UCSD-AML1 (cell line): ENCODE results near the gene TMEM239.
"Not testable (repeated sequence)": the region's sequence is repeated elsewhere in the genome, so short reads cannot be mapped to it uniquely, and the experiment has no call there.

Experiments
- DNase-seq: peaks from one replicate; lab custom pipeline; 2025; ENCODE audit not compliant: unreplicated experiment; lab: John Stamatoyannopoulos, UW

Gene TMEM239

DNA sequence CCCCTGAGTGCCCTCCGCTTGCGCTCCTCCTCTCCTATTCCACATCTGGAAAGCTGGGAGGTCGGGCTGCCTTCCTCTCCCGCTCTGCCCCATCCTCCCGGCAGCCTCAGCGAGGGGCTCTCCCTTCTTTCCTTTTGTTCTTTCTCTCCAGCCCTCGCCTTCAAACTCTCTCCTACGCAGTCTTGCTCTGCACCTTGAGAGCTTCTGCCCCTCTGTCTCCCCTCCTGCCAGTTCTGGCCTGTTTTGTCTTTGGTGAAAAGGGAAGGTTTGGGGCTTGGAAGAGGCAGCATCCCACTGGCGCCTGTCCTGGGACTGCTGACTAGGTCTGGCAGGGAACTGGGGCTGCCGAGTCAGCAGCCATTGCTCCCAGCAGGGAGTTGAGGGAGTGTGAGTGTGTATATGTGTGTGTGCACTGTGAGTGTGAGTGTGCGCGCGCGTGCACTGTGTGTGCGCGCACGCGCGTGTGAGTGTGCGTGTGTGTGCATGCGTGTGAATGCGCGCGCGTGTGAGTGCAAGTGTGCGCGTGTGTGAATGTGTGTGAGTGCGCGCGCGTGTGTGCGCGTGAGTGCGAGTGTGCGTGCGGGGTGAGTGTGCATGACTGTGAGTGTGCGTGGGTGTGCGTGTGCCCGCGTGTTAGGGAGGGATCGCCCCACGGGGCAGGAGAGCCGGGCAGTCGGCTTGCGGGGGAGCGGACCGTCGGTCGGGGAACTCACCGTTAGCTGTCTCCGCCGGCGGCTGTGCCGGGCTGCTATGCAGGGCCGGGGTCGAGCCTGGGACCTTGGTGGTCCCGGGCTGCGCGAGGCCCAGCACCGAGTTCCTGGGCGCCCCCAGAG, 16.3 kb upstream of the TMEM239 start:
- DNase-seq = no peak

DNA sequence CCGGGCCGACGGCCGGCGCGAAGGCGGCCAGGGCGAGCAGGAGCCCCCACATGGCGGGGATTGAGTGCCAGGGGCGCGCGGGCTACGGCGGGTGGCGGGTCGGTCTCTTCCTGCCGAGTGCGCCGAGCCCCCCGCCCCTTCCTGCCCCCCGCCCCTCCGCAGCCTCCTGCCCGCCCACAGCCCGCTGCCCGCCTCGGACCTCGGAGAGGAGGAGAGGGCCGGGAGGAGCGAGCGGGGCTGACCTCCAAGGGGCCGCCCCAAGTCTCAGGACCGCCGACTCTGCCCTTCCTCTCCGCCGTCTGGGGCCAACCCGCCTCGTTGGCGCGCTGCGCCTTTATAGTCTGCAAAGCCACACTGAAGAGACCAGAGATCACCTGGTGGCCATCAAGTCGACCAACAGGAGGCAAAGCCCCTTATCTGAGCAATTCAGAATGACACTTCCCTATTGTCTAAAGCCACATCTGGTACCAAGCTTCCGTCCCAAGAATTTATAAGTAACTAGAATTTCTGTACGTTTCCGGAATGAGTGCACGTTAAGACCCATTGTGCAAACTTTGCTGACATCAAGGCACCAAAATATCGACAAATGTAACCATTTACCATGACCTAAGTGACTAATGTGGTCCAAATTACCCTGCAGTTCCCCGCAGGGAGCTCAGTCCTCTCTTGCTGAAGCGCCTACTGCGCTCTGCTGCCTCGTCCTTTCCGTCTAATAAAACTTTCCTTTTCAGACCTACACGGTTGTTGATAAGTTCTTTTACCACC, 15.5 kb upstream of the TMEM239 start, which contains the start of gene CPXM1:
Gene CPXM1, minus strand, starts transcription at position 107 of the 765 bp plus-strand sequence. Its CDS starts 55 bp downstream, at position 52.
- peak; percentile 87 for DNase-seq

DNA sequence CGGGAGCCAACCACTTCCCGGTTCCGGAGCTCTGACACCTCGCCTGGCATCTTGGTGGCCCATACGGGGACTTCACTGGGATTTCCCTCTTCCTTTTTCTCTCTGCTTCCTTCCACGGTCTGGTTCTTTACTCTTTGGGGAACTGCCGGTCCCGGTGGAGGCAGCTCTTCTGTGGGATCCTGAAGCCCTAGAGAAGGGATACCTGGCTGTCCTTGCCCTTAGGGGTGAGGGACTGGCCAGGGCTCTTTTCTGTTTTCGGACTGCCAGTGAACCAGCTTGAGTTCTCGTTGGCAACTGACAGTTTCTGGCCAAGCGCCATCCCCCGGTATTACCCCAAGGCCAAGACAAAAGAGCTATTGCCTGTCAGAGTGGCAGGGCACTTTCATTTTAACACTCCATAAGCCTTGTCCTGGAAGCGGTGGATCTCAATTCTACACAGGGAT, 14.9 kb upstream of the TMEM239 start:
- peak; percentile 77 for DNase-seq

DNA sequence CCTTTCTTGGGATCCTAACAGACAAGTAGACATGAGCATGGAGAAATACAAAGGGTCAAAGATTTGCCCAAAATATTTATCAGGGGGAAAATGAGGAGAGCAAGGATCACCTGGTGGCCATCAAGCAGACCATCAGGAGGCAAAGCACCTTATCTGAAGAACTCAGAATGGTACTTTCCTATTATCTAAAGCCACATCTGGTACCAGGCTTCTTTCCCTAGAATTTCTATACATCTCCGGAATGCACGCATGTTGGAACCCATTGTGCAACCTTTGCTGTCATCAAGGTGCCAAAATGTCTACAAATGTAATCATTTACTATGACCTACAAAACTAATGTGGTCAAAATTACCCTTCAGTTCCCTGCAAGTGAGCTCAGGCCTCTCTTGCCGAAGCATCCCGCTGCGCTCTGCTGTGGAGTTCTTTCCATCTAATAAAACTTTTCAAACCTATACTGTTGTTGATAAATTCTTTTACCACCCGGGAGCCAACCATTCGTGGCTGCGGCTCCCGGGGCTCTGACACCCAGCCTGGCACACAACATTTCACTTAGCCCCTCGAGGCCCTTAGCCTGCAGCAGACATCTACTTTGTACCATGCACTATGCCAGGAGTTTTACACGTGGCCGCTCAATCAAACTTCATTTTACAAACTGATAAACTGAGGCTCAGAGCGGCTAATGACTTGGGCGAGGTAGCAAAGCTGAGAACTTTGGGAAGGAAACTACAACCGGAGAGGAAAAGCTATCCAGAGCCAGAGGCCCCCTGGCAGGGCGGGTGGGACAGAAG, 11.9 kb upstream of the TMEM239 start:
- DNase-seq = no peak

DNA sequence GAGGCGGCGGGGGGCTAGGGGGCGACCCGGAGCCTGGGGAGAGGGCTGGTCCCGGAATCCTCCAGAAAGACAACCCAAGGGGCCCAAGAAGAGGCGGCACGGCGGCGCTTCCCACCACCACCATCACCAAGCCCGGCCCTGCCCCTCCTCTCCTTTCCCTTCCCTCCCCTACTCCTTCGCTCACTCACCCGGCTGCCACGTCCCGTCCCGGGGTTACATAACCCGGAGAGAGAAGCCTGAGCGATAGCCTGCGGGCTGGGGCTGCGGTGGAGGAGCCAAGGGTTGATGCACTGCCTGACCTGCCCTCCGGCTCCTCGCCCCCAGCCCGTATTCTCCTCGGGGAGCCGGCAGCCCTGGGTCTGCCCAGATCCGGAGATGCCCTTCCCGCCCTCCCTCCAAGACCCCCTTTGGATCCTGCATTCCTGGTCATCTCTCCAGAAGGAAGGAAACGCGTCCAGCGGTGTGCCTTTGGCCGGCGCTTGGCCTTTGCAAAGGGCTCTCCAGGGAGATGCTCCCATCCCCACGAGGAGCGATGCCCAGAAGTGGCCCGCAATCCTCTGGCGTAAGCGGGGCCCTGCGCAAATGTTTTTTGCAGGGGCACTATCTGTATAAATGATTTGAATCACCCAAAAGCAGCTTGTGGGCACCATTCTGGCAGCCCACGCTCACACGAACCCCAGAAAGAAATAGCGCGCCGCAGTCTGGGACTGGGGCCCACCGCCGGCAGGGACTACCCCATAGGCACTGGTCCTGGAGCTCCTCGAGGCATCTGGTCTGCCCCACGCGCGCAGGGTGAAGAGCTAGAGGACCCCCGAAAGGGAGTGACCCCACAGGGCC, 11.1 kb upstream of the TMEM239 start:
- no peak for DNase-seq

DNA sequence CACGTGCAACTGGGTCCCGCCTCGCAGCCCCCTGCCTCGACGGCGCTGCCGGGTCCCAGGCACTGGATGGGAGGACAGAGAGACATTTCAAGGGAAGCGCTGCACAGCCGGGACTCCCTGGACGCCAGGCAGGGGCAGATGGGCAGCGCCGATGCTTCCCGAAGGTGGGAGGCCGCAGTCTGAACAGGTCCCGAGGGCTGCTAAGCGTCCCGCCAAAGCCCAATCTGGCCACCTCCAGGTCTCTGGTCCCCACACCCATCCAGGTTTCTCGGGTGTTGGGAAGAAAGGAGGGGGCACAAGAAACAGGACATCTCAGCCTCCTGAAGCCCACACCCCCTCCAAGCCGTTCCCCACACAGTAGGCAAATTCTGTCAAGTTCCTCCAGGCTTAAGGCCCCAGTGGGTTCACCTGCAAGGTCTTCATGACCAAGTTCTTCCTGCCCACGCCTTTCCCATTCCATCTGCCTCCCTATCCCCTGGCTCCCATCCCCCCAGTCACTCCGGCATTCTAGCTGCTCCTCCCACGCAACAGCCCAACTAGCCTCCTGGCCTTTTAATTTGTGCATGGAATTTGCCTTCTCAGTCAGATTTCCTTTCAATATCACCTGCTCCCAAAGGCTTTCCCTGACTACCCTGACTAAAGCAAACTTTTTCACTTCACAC, 10.3 kb upstream of the TMEM239 start:
- no peak for DNase-seq

DNA sequence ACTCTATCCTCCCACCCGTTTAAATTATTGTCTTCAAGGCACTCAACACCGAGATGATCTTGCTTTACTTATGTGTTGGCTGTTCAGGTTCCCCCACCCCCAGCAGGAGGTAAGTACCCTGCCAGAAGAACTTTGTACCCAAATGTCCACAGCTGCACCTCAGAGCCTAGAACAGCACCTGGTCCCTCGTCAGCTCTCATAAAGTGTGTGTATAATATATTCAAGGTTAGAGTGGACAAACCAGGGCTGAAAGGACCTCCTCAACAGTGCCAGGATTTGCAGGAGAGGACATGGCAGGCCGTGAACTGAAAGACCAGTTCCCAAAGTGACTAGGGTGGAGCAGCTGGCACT, 9.8 kb upstream of the TMEM239 start:
- DNase-seq = no peak

DNA sequence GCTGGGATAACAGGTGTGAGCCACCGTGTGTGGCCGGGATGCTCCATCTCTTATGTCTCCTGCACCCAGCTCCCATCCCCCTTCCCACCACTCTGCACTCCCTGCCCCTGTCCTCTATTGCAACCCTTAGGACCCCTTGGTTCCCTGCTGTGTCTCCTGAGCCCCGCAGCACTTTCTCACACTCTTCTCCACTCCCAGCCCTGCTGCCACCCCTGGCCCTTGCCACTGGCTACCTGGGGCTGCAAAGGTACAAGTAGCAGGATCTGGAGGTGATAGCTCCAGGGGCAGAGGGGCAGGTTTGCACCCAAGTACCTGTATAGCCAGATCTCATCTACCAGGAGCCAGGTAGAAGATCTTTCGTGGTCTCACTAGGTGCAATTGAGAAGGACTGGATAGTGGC, 9.1 kb upstream of the TMEM239 start:
- DNase-seq = no peak

DNA sequence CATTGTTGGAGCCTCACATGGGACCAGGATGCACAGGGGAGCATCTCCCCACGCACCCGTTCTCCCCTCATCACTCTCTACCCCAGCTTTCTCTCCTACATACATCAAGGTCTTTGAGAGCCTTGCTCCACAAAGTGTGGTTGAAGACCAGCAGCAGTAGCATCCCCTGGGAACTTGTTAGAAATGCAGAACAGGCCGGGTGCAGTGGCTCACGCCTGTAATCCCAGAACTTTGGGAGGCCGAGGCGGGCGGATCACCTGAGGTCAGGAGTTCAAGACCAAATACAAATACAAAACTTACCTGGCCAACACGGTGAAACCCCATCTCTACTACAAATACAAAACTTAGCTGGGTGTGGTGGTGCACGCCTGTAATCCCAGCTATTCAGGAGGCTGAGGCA, 8.2 kb upstream of the TMEM239 start:
- not testable (repeated sequence) for DNase-seq

DNA sequence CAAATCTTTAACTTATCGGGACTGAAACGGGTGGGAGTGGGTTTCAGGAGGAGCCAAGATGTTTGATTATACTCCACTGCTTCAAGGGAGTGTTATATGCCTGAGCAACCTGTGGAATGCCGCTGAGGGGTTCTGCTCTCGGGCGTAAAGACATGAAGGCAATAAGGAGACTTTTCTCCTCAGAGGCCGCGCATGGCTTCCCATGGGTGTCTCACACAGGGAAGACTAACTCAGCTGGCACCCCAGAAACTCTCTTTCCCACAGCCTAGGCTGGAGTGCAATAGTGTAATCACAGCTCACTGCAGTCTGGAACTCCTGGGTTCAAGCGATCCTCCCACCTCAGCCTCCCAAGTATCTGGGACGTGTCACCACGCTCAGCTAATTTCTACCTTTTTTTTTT, 6.5 kb upstream of the TMEM239 start:
- DNase-seq = no peak

DNA sequence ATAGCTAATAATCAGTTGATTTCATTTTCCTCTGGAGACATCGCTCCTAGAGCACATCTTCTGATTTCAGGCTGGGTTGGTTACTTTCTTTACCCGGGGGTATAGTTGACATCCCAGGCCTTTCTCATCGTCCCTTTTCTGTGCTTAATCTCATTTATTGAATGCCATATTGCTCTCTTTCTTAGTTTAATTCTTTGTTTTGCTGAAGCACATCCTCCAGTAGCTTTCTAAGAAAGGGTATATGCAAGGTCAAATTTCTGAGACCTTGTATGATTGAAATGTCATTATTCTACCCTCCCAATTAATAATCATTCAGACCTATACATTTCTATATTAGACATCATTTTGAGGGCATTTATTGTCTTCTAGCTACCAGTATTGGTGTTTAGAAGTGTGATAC, 4.0 kb upstream of the TMEM239 start:
- no peak for DNase-seq

DNA sequence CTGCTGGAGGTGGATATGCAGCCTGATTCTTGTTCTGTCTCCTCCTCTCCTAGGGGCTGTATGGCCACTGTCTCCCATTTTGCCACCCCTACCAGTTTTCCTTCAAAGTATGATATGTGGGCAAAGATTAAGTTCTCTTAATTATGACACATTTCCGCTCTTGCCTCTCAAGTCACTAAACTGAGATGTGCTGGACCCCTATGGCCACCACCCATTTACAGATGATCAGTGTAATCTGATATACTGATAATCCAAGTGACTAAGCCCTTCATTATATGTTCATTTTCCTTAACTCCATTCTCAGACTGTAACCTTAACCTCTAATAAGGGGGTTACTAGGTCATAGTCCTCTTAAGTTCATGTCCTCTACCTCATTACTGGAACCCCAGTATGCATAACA, 2.1 kb upstream of the TMEM239 start:
- DNase-seq = no peak

DNA sequence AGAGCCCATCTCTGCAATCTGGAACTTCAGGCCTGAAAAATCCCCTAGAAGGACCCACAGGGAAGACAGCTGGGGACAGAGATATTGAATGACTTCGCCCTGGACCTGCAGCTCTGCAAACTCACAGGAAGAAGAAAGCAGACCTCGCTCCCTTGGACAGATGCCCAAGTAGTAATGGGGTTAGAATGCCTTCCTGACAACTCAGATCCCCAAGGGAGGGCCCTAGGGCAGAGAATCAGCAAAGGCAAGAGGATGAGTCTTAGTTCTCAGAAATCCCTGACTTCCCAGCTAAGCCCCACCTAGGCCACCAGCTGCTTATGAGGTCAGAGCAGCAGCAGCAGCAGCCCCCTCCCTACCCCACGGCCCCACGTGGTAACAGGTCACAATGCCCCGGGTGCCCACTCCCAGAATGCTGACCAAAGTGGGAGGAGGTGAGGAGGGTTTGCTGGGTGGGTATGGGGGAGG, 1.5 kb upstream of the TMEM239 start, which contains the start of gene C20orf141:
Gene C20orf141, plus strand, starts transcription at position 401 of the 465 bp plus-strand sequence. CDS start 198 bp downstream, outside the sequence.
- DNase-seq = no peak

DNA sequence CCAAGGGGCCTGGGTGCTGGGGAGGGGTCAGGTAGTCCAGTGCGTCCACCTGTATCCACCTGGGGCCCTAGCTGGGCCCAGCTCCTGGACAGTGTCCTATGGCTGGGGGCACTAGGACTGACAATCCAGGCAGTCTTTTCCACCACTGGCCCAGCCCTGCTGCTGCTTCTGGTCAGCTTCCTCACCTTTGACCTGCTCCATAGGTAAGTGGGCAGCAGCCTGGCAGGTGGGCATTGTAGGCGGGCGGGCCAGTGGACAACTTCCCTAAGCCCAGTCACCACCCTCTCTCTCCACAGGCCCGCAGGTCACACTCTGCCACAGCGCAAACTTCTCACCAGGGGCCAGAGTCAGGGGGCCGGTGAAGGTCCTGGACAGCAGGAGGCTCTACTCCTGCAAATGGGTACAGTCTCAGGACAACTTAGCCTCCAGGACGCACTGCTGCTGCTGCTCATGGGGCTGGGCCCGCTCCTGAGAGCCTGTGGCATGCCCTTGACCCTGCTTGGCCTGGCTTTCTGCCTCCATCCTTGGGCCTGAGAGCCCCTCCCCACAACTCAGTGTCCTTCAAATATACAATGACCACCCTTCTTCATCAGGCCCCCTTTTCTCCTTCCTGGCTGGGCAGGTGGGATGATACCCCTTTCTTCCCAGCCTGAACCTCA, 793 bp upstream of the TMEM239 start:
- DNase-seq = no peak

DNA sequence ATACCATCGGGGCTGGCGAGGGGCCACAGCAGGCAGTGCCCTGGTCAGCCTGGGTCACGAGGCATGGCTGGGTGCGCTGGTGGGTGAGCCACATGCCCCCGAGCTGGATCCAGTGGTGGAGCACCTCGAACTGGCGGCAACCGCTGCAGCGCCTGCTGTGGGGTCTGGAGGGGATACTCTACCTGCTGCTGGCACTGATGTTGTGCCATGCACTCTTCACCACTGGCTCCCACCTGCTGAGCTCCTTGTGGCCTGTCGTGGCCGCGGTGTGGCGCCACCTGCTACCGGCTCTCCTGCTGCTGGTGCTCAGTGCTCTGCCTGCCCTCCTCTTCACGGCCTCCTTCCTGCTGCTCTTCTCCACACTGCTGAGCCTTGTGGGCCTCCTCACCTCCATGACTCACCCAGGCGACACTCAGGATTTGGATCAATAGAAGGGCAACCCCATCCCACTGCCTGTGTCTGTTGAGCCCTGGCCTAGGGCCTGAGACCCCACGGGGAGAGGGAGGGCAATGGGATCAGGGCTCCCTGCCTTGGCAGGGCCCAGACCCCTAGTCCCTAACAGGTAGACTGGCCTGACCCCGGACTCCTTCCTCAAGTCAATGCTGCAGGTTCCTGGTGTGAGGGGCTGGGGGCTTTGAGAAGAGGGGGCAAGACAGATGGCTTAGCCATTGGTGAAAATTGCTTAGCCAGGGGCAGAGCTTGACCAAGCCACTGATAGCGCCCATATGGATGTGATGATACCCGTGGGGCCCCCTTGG, 598 bp downstream of the TMEM239 start:
- DNase-seq = no peak

DNA sequence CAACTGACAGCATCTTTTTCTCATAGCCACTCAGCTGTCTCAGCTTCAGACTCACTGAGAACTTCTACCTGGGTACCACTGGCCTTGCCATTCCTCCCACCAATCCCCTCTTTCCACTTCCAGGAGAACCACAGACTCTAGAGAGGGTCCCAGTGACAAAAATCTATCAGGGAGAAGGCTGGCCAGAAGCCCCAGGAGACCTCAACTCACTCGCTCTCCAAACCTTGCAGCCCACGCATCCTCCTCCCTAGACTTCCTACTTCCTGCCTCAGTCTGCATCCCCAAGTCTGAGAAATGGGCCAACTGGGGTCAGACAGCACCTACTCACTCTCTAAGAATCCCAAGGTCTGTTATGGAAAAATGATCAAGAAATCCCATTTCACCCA, 1.2 kb downstream of the TMEM239 start:
- DNase-seq = no peak

DNA sequence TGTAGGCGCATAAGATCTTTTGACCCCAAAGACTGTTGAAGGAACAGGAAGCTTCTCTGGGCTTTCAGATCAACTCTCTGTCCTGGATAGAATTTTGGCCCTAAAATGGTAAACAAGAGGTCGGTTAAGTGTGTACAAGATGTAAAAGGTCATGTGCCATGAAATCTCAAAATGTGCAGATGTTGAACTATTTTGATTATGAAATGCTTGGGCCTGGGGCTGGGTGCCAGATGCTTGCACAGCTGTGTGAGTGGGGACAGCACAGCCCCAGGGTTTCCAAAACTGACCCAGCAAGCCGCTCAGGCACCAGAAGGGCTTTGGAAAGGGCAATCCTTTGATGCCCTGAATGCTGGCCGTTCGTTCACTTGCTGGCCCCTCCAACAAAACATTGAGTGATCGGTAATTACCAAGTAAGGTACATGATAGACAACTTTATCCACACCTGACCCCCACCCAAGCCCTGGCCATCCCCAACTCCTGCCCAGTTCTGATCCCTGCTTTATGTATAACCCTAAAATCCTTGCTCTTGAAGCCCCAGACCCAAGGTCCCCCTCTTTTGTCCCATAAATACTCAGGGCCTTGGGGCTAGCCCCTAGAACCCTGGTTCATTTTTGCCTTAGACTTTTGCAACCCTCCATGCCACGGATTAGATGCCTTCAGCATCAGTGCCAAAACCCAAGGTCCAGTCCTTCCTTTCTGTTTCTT, 1.9 kb downstream of the TMEM239 start:
- no peak for DNase-seq
